ENCODE data around the gene LATS1. TPM values are rescaled to one million over a fixed set of nuclear protein-coding genes. Genes with fewer than 3 reads are reported as not detected.
"Not testable (repeated sequence)": the region's sequence is repeated elsewhere in the genome, so short reads cannot be mapped to it uniquely, and the experiment has no call there.

LATS1 gene
- total and polyA plus RNA-seq, 8 donors = 3.8 to 109 (median 18.8) TPM

DNA sequence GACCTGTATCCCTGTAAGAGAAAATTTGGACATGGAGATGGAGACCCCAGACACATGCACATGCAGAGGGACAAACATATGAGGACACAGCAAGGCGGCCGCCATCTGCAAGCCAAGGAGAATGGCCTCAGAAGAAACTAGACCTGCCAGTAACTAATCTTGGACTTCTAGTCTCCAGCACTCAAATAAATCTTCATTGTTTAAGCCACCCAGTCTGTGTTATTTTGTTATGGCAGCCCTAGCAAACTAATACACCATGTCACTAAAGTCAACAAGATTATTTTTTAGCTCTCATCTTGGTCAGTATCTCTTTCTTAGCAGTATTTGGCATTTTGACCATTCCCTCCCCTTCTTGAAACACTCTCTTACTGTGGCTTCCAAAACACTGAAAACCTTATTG is 26.7 kb downstream of the LATS1 start:
- H3K27ac ChIP-seq = no peak overlapping the region
- H3K36me3 ChIP-seq = peaks cover 4 to 68% (median 66%) of the 10 kb centered on the region in 4 donors
- intact Hi-C loops (cut with DNase I; ENCODE audit: low total_unique reads) = no loop called here
- WGBS, 5 donors = 91 to 100% (median 94%) methylated on average over 2 of the region's 2 CpGs
- no peaks in the 10 kb centered on the region for H3K9me3 ChIP-seq
- H3K4me1 ChIP-seq = peaks cover 0 to 10% (median 4%) of the 10 kb centered on the region in 4 donors
- no peak for DNase-seq
- no peaks in the 10 kb centered on the region for H3K27me3 ChIP-seq
- no peak overlapping the region for H3K4me3 ChIP-seq
- TF ChIP-seq EP300 (IDR thresholded peaks at IDR 0.05) = no peak
- TF ChIP-seq POLR2AphosphoS5 (IDR thresholded peaks at IDR 0.05) = no peak
- TF ChIP-seq, protein P1, sequence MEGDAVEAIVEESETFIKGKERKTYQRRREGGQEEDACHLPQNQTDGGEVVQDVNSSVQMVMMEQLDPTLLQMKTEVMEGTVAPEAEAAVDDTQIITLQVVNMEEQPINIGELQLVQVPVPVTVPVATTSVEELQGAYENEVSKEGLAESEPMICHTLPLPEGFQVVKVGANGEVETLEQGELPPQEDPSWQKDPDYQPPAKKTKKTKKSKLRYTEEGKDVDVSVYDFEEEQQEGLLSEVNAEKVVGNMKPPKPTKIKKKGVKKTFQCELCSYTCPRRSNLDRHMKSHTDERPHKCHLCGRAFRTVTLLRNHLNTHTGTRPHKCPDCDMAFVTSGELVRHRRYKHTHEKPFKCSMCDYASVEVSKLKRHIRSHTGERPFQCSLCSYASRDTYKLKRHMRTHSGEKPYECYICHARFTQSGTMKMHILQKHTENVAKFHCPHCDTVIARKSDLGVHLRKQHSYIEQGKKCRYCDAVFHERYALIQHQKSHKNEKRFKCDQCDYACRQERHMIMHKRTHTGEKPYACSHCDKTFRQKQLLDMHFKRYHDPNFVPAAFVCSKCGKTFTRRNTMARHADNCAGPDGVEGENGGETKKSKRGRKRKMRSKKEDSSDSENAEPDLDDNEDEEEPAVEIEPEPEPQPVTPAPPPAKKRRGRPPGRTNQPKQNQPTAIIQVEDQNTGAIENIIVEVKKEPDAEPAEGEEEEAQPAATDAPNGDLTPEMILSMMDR (IDR thresholded peaks at IDR 0.05) = no peak
- TF ChIP-seq POLR2A (IDR thresholded peaks at IDR 0.05) = no peak

DNA sequence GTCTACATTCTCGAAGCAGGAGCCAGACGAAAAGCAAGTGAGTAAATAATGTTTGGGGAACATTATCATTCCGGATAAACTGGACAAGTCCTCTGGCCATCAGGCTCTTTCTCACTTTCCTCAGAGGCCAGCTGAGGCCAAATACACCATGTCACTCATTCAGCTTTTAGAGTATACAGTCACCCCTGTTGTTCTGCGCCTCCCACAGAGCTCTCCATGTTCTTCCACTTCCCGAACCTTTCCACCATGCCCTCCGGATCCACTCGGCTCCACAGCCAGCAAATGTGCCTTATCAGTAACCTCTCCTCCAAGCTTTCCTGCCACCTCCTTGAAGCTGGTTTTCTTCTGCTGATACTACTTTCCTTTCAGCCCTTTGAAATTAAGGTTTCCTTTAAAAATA is 31.7 kb downstream of the LATS1 start:
- Histone ChIP-seq H3K27me3 (no peaks in the 10 kb centered on the region), H3K4me3 (no peak overlapping the region), H3K4me1 (peaks cover 0 to 13% (median 6%) of the 10 kb centered on the region in 4 donors), H3K36me3 (peaks cover 15 to 65% (median 57%) of the 10 kb centered on the region in 4 donors), H3K9me3 (no peaks in the 10 kb centered on the region), H3K27ac (no peak overlapping the region)
- intact Hi-C loops (cut with DNase I; ENCODE audit: low total_unique reads) = no loop called here
- TF ChIP-seq POLR2AphosphoS5 (IDR thresholded peaks at IDR 0.05) = no peak
- no peak for TF ChIP-seq POLR2A (IDR thresholded peaks at IDR 0.05)
- no peak for TF ChIP-seq EP300 (IDR thresholded peaks at IDR 0.05)
- TF ChIP-seq, protein P1 (IDR thresholded peaks at IDR 0.05) = no peak
- 46 to 72% (median 55%) methylated on average over 7 of the region's 7 CpGs for WGBS, 5 donors
- no peak for DNase-seq

DNA sequence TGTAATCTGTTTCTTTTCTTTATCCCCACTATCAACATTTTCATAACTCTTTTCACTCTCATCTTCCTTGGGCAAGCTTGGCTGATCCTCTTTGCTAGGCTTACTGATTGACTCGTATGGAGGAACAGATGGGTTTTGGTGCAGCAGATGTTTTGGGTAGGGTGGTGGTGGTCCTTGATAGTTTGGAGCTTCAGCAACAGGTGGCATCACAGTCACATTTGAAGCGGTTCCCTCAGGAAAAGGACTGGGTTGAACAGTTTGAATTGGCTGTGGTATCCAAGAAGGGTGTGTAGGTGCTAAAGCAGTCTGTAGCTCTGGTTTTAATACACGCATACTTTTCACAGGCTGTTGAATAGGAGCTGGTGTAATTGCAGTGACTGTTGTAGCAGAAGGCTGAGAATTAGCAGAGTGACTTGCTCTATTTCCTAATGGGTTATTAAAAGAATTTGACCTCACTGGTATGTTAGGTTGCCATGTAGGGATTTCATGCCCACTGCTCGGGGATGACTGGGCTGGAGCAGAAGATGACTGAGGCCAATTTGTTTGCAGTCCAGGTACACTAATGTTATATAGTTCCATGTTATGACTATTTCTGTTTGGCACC is 34.5 kb downstream of the LATS1 start:
- 89 to 96% (median 92%) methylated on average over 4 of the region's 4 CpGs for WGBS, 5 donors

DNA sequence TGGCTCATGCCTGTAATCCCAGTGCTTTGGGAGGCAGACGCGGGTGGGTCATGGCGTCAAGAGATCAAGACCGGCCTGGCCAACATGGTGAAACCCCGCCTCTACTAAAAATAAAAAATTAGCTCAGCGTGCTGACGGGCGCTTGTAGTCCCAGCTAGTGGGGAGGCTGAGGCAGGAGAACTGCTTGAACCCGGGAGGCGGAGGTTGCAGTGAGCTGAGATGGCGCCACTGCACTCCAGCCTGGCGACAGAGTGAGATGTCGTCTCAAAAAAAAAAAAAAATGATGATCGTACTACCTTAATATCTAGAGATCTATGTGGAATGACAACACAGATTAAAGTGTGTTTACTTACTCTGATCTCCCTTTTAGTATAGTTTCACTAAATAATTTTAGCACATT is 36.1 kb downstream of the LATS1 start:
- H3K4me3 ChIP-seq; H3K27me3 ChIP-seq; H3K4me1 ChIP-seq; intact Hi-C loops (cut with DNase I; ENCODE audit: low total_unique reads); H3K9me3 ChIP-seq; H3K27ac ChIP-seq; DNase-seq: not testable (repeated sequence)
- WGBS, 5 donors = 93 to 97% (median 96%) methylated on average over 14 of the region's 14 CpGs
- peaks cover 16 to 60% (median 53%) of the 10 kb centered on the region in 4 donors for H3K36me3 ChIP-seq

More for the DNA sequence above, 34.5 kb downstream of the LATS1 start:
- H3K9me3 ChIP-seq = no peaks in the 10 kb centered on the region
- intact Hi-C loops (cut with DNase I; ENCODE audit: low total_unique reads) = no loop called here
- H3K4me1 ChIP-seq = peaks cover 0 to 13% (median 7%) of the 10 kb centered on the region in 4 donors
- peak overlapping the region in 2 of 5 donors; percentile 14 to 20 for H3K27ac ChIP-seq
- no peaks in the 10 kb centered on the region for H3K27me3 ChIP-seq
- peaks cover 14 to 60% (median 55%) of the 10 kb centered on the region in 4 donors for H3K36me3 ChIP-seq
- H3K4me3 ChIP-seq = no peak overlapping the region
- DNase-seq = peak in 1 of 2 donors; percentile 11
- TF ChIP-seq EP300 (IDR thresholded peaks at IDR 0.05) (no peak), POLR2AphosphoS5 (IDR thresholded peaks at IDR 0.05) (no peak)
- TF ChIP-seq, protein P1 (IDR thresholded peaks at IDR 0.05) = no peak

DNA sequence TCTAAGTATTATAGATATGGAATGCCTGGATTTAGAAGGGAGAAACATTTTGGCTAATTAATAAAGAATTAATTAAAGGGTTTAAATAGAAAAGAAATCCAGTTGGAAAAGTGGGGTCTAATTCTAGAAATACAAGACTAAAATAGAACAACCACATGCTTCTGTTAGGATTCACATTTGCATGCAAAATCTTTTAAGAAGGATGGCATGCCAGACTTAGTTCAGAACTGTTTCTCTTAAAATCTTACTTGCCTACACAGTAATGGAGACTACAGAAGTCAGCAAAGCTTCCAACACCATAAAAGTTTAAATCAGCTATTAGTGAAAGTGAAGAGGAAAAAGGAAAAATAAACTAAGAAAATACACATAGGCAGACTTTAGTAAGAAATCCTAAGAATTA is 36.7 kb downstream of the LATS1 start:
- DNase-seq = no peak
- peaks cover 0 to 5% (median 1%) of the 10 kb centered on the region in 4 donors for H3K4me1 ChIP-seq
- no peaks in the 10 kb centered on the region for H3K27me3 ChIP-seq
- no peak overlapping the region for H3K4me3 ChIP-seq
- no peak overlapping the region for H3K27ac ChIP-seq
- peaks cover 19 to 67% (median 58%) of the 10 kb centered on the region in 4 donors for H3K36me3 ChIP-seq
- H3K9me3 ChIP-seq = no peaks in the 10 kb centered on the region
- intact Hi-C loops (cut with DNase I; ENCODE audit: low total_unique reads) = no loop called here
- no peak for TF ChIP-seq EP300 (IDR thresholded peaks at IDR 0.05)
- no peak for TF ChIP-seq POLR2A (IDR thresholded peaks at IDR 0.05)
- no peak for TF ChIP-seq POLR2AphosphoS5 (IDR thresholded peaks at IDR 0.05)
- TF ChIP-seq, protein P1 (IDR thresholded peaks at IDR 0.05) = no peak
